Smooth muscle cell (in vitro differentiated cells): ENCODE data around the gene BLNK. TPM values are rescaled to one million over a fixed set of nuclear protein-coding genes. Genes with fewer than 3 reads are reported as not detected.

Experiments
- DNase-seq: peaks from one replicate; lab custom pipeline; 2025; ENCODE audit not compliant: unreplicated experiment; lab: John Stamatoyannopoulos, UW
- H2AFZ ChIP-seq: fragments of 200-600 bp; sonication (generic); 2 replicates; pipeline ENCODE4 v1.6.0; 2016; ENCODE audit warnings: antibody characterized with exemption, low read depth, mild to moderate bottlenecking
- H3F3A ChIP-seq: fragments of 200-600 bp; sonication (generic); 2 replicates; pipeline ENCODE4 v1.6.0; 2017; ENCODE audit warnings: antibody characterized with exemption, low read depth
- H3K27ac ChIP-seq: fragments of 200-600 bp; sonication (generic); 2 replicates; pipeline ENCODE4 v1.5.1; 2016; ENCODE audit warnings: low read depth, mild to moderate bottlenecking
- H3K27me3 ChIP-seq: fragments of 200-600 bp; sonication (generic); 2 replicates; pipeline ENCODE4 v1.6.1; 2016; ENCODE audit warnings: low read depth, mild to moderate bottlenecking
- H3K36me3 ChIP-seq: fragments of 200-600 bp; sonication (generic); 2 replicates; pipeline ENCODE4 v1.5.1; 2016; ENCODE audit warnings: low read depth
- H3K4me1 ChIP-seq: fragments of 200-600 bp; sonication (generic); 2 replicates; pipeline ENCODE4 v1.5.1; 2016; ENCODE audit warnings: low read depth
- H3K4me2 ChIP-seq: fragments of 200-600 bp; sonication (generic); 2 replicates; pipeline ENCODE4 v1.6.0; 2016; ENCODE audit warnings: mild to moderate bottlenecking
- H3K4me3 ChIP-seq: fragments of 200-600 bp; sonication (generic); 2 replicates; pipeline ENCODE4 v1.5.1; 2016; ENCODE audit warnings: mild to moderate bottlenecking
- H3K79me2 ChIP-seq: fragments of 200-600 bp; sonication (generic); 2 replicates; pipeline ENCODE4 v1.6.0; 2016; ENCODE audit warnings: low read depth, mild to moderate bottlenecking
- H3K9ac ChIP-seq: fragments of 200-600 bp; sonication (generic); 2 replicates; pipeline ENCODE4 v1.6.0; 2016; ENCODE audit warnings: low read depth
- H3K9me3 ChIP-seq: fragments of 200-600 bp; sonication (generic); replicated peaks from 2 replicates; pipeline ENCODE4 v1.5.1; 2016; ENCODE audit warnings: low read depth
- H4K20me1 ChIP-seq: fragments of 200-600 bp; sonication (generic); 2 replicates; pipeline ENCODE4 v1.6.0; 2016; ENCODE audit warnings: low read depth
- CTCF ChIP-seq: fragments of 200-600 bp; sonication (generic); IDR thresholded peaks from 2 replicates; pipeline ENCODE4 v1.5.1; 2017; ENCODE audit warnings: borderline replicate concordance, mild to moderate bottlenecking, antibody characterized with exemption; ENCODE audit not compliant: insufficient read depth, poor library complexity, severe bottlenecking
- WGBS: methylation state at CpG from one replicate; pipeline ENCODE4 v1.1.7; 2016; ENCODE audit warnings: low lambda C conversion rate; 5-methylcytosine and 5-hydroxymethylcytosine counted together
- polyA plus RNA-seq: library from polyadenylated mRNA; unstranded; fragments of >200 nt; fragmentation: Nextera tagmentation; extraction: Ambion mirVana; gene quantifications from 2 replicates; pipeline ENCODE4 v1.2.1, GENCODE V29; 2016
- total RNA-seq: library from RNA; depleted of rRNA; stranded (reverse); fragments of >200 nt; gene quantifications from 2 replicates; pipeline ENCODE4 v1.2.3, GENCODE V29; 2014

BLNK gene
- total and polyA plus RNA-seq, 2 experiments from 2014 or later, result 1.3 to 6.1 TPM

GRCh38 chr10:96238646-96239623 lies 32.4 kb downstream of the BLNK start:
- H3K27ac ChIP-seq, result no peak overlapping the region
- 63% methylated on average over 4 of the region's 4 CpGs for WGBS
- H4K20me1 ChIP-seq, result no peaks in the 10 kb centered on the region
- no peaks in the 10 kb centered on the region for H3K9me3 ChIP-seq
- DNase-seq, result no peak
- no peak overlapping the region for H2AFZ ChIP-seq
- no peaks in the 10 kb centered on the region for H3F3A ChIP-seq
- no peaks in the 10 kb centered on the region for H3K36me3 ChIP-seq
- no peak for TF ChIP-seq CTCF
- H3K9ac ChIP-seq, result no peak overlapping the region
- H3K79me2 ChIP-seq, result no peaks in the 10 kb centered on the region
- H3K27me3 ChIP-seq, result no peaks in the 10 kb centered on the region
- no peak overlapping the region for H3K4me3 ChIP-seq
- H3K4me1 ChIP-seq, result no peaks in the 10 kb centered on the region
- no peak overlapping the region for H3K4me2 ChIP-seq

- H3K4me3 ChIP-seq, result no peak overlapping the region
- H3K9ac ChIP-seq, result no peak overlapping the region
- no peaks in the 10 kb centered on the region for H3K27me3 ChIP-seq
- no peak overlapping the region for H2AFZ ChIP-seq
- H3F3A ChIP-seq, result no peaks in the 10 kb centered on the region
- H3K27ac ChIP-seq, result no peak overlapping the region
- H3K36me3 ChIP-seq, result no peaks in the 10 kb centered on the region
- H3K4me2 ChIP-seq, result no peak overlapping the region
- H3K4me1 ChIP-seq, result no peaks in the 10 kb centered on the region
- H3K79me2 ChIP-seq, result no peaks in the 10 kb centered on the region
- DNase-seq, result no peak
- WGBS, result 95% methylated on average over 1 of the region's 1 CpG
- TF ChIP-seq CTCF, result no peak
- H4K20me1 ChIP-seq, result no peaks in the 10 kb centered on the region
- no peaks in the 10 kb centered on the region for H3K9me3 ChIP-seq
Measured at GRCh38 chr10:96236876-96237275, 34.5 kb downstream of the BLNK start.

- no peaks in the 10 kb centered on the region for H3F3A ChIP-seq
- no peak for DNase-seq
- no peaks in the 10 kb centered on the region for H3K27me3 ChIP-seq
- no peak overlapping the region for H3K4me3 ChIP-seq
- no peak overlapping the region for H3K27ac ChIP-seq
- H3K36me3 ChIP-seq, result no peaks in the 10 kb centered on the region
- H3K4me1 ChIP-seq, result no peaks in the 10 kb centered on the region
- no peak overlapping the region for H3K4me2 ChIP-seq
- no peak overlapping the region for H2AFZ ChIP-seq
- no peaks in the 10 kb centered on the region for H3K79me2 ChIP-seq
- H4K20me1 ChIP-seq, result no peaks in the 10 kb centered on the region
- WGBS, result 93% methylated on average over 6 of the region's 6 CpGs
- no peak overlapping the region for H3K9ac ChIP-seq
- no peak for TF ChIP-seq CTCF
- no peaks in the 10 kb centered on the region for H3K9me3 ChIP-seq
Measured at GRCh38 chr10:96236090-96236478, 35.3 kb downstream of the BLNK start.
